Measurements from ENCODE around the gene BST1. TPM values are rescaled to one million over a fixed set of nuclear protein-coding genes. Genes with fewer than 3 reads are reported as not detected.

Gene BST1
- total and polyA plus RNA-seq, 2 donors (not counting 3 experiments of a cell fraction or from before 2014, with no cell fraction given): 10.7 to 14.0 TPM

GRCh38 chr4:15781427-15782095 is 78.7 kb downstream of the BST1 start:
- ChIA-PET CTCF (interaction anchor here (0.8 to 2.3 kb wide), 4 partner anchors 9 to 386 kb away, joined by 3 to 14 read pairs (median 5); no protein-coding TSS in a partner anchor), POLR2A (no interaction called here)
- H3K9ac ChIP-seq (replicated peaks; ENCODE audit: extremely low read depth, insufficient read depth, low read length): no peak overlapping the region
- DNase-seq (ENCODE audit: low read depth, low spot score): no peak
- FAIRE-seq: no peak
- H3K4me2 ChIP-seq (ENCODE audit: insufficient read depth, low read length): no peak overlapping the region
- no peak overlapping the region for H2AFZ ChIP-seq (ENCODE audit: low read depth, low read length)
- H3K9me1 ChIP-seq (replicated peaks; ENCODE audit: control insufficient read depth, extremely low read depth, insufficient read depth, low read length): no peaks in the 10 kb centered on the region
- intact Hi-C loops (cut with micrococcal nuclease): no loop called here
- H4K20me1 ChIP-seq (replicated peaks; ENCODE audit: control insufficient read depth, extremely low read depth, insufficient read depth, low read length): no peaks in the 10 kb centered on the region
- H3K4me1 ChIP-seq (ENCODE audit: control insufficient read depth, extremely low read depth, insufficient read depth, low read length): peaks cover 15% of the 10 kb centered on the region
- no TSS peak for BruUV-seq (replicated peaks)
- H3K4me3 ChIP-seq (replicated peaks in 1 of 3; ENCODE audit: insufficient read depth in 1 of 3, low read depth in 1 of 3, low read length in 3 of 3): no peak overlapping the region
- dilution Hi-C loops (cut with MboI; ENCODE audit: extremely low pct_ligation_motif_present, low sequenced_read_pairs): no loop called here
- H3K79me2 ChIP-seq (ENCODE audit: control insufficient read depth, insufficient read depth, low read length): no peaks in the 10 kb centered on the region
- TF ChIP-seq EZH2 (IDR thresholded peaks at IDR 0.05; ENCODE audit: borderline replicate concordance, low read depth, low read length, severe bottlenecking) (no peak), JUN (IDR thresholded peaks at IDR 0.05; ENCODE audit: borderline replicate concordance, insufficient read depth, insufficient read length, low read depth) (no peak), MAX (IDR thresholded peaks at IDR 0.05; ENCODE audit: insufficient read depth, insufficient read length) (no peak), GATA2 (IDR thresholded peaks at IDR 0.05; ENCODE audit: insufficient read depth, insufficient read length, low read depth, low read length) (no peak), POLR2A (IDR thresholded peaks at IDR 0.05; ENCODE audit: low read depth, low read length) (no peak), MYC (IDR thresholded peaks at IDR 0.05; ENCODE audit: low read depth, low read length) (no peak)
- no peaks in the 10 kb centered on the region for H3K9me3 ChIP-seq (replicated peaks; ENCODE audit: control insufficient read depth, insufficient read depth, low read length)
- H3K27me3 ChIP-seq (ENCODE audit: control insufficient read depth in 2 of 2, insufficient read depth in 2 of 2, low read length in 2 of 2): peaks cover 16 to 34% of the 10 kb centered on the region in 2 experiments
- no peak overlapping the region for H3K27ac ChIP-seq (ENCODE audit: insufficient read depth, low read depth, low read length)
- no peaks in the 10 kb centered on the region for H3K36me3 ChIP-seq (ENCODE audit: control insufficient read depth in 2 of 2, extremely low read depth in 1 of 2, insufficient read depth in 2 of 2, low read length in 2 of 2)

Other genes with a start within 250 kb of the BST1 start
- gene CC2D2A, start 233.2 kb upstream of the BST1 start, total RNA-seq: 13.2 and 22.4 TPM in 2 replicates
- gene CC2D2A, start 233.2 kb upstream of the BST1 start, polyA plus RNA-seq: 10.2 and 10.6 TPM in 2 replicates
- gene FBXL5, start 47.7 kb upstream of the BST1 start, total RNA-seq: 60.2 and 64.8 TPM in 2 replicates
- gene FBXL5, start 47.7 kb upstream of the BST1 start, polyA plus RNA-seq: 42.2 and 44.1 TPM in 2 replicates
- gene FAM200B, start 21.2 kb upstream of the BST1 start, total RNA-seq: 20.6 and 24.6 TPM in 2 replicates
- 10.7 and 13.9 TPM in 2 replicates for gene FAM200B, start 21.2 kb upstream of the BST1 start, polyA plus RNA-seq
- 0.31 TPM in 1 of 2 replicates, not detected in the other for gene CD38, start 75.3 kb downstream of the BST1 start, total RNA-seq
- gene CD38, start 75.3 kb downstream of the BST1 start, polyA plus RNA-seq: 0.11 and 0.14 TPM in 2 replicates
- not detected in 2 replicates for gene FGFBP1, start 235.7 kb downstream of the BST1 start, total RNA-seq
- not detected in 2 replicates for gene FGFBP1, start 235.7 kb downstream of the BST1 start, polyA plus RNA-seq